Spleen (tissue), 7 donors: ENCODE results near the gene TRIM14.

Source experiments
- CTCF ChIP-seq, 11 experiments: fragments of 200-600 bp in 7 of 11; fragments of 450-650 bp in 4 of 11; sonication (generic) in 4 of 11; IDR thresholded peaks in 8 of 11; conservative IDR thresholded peaks in 3 of 11; 1 replicate in 7 of 11; 2 replicates in 4 of 11; pipeline versions ENCODE4 v1.4.0 to v1.8.0; 2016 to 2021; ENCODE audit warnings: antibody characterized with exemption in 11 of 11, inconsistent platforms in 4 of 11, mild to moderate bottlenecking in 1 of 11
- POLR2A ChIP-seq, 3 donors: fragments of 450-650 bp; IDR thresholded peaks; one replicate each; pipeline ENCODE4 v1.5.1; 2017; ENCODE audit warnings: antibody characterized with exemption in 3 of 3, mild to moderate bottlenecking in 1 of 3
- POLR2AphosphoS5 ChIP-seq, 3 donors: sonication (generic); formaldehyde crosslinking; IDR thresholded peaks; one replicate each; pipeline ENCODE4 v1.5.1; 2017; ENCODE audit warnings: antibody characterized with exemption in 3 of 3
- donor health status: DM: no; HTN: no; CAD: no; lungs with moderate emphysema.
- donor health status: DM: no; HTN: no; CAD: no.
- donor health status: DM: no; HTN: no; CAD: no.

GRCh38 chr9:98134702-98135557 lies 15.9 kb upstream of the TRIM14 start:
- TF ChIP-seq POLR2AphosphoS5 (IDR thresholded peaks at IDR 0.05): no peak
- TF ChIP-seq POLR2A (IDR thresholded peaks at IDR 0.05): no peak
- no peak for TF ChIP-seq CTCF (IDR thresholded peaks at IDR 0.05 in 8 of 11, conservative IDR thresholded peaks at IDR 0.05 in 3 of 11)
